Prostate gland (tissue), 2 donors: ENCODE measurements around the gene TMEM150B.

Experiments used
- POLR2AphosphoS5 ChIP-seq: sonication (generic); formaldehyde crosslinking; IDR thresholded peaks from one replicate; pipeline ENCODE4 v1.6.1; 2017; ENCODE audit warnings: antibody characterized with exemption
- TF ChIP-seq, protein P1 (sequence below), 4 experiments: fragments of 200-600 bp in 2 of 4; fragments of 450-650 bp in 2 of 4; sonication (generic) in 2 of 4; IDR thresholded peaks; 1 replicate in 3 of 4; 2 replicates in 1 of 4; pipeline ENCODE4 v1.5.1; 2016 to 2019; ENCODE audit warnings: antibody characterized with exemption in 4 of 4, mild to moderate bottlenecking in 2 of 4, moderate library complexity in 2 of 4

- TF ChIP-seq, protein P1, sequence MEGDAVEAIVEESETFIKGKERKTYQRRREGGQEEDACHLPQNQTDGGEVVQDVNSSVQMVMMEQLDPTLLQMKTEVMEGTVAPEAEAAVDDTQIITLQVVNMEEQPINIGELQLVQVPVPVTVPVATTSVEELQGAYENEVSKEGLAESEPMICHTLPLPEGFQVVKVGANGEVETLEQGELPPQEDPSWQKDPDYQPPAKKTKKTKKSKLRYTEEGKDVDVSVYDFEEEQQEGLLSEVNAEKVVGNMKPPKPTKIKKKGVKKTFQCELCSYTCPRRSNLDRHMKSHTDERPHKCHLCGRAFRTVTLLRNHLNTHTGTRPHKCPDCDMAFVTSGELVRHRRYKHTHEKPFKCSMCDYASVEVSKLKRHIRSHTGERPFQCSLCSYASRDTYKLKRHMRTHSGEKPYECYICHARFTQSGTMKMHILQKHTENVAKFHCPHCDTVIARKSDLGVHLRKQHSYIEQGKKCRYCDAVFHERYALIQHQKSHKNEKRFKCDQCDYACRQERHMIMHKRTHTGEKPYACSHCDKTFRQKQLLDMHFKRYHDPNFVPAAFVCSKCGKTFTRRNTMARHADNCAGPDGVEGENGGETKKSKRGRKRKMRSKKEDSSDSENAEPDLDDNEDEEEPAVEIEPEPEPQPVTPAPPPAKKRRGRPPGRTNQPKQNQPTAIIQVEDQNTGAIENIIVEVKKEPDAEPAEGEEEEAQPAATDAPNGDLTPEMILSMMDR (IDR thresholded peaks at IDR 0.05), result no peak
- TF ChIP-seq POLR2AphosphoS5, result no peak
Observed at GRCh38 chr19:55304279-55304978, 20.7 kb downstream of the TMEM150B start.
